GM13976 (cell line): ENCODE data around the gene CGB5.

ENCODE experiments used
- DNase-seq: peaks from one replicate; pipeline ENCODE4 v3.0.0; 2012; ENCODE audit warnings: low spot score
- CTCF ChIP-seq: IDR thresholded peaks from 2 replicates; pipeline ENCODE4 v1.5.1; 2012; ENCODE audit warnings: borderline replicate concordance, mild to moderate bottlenecking; ENCODE audit not compliant: insufficient read depth; ENCODE audit errors: extremely low read depth, missing control alignments, control extremely low read depth
- in situ Hi-C: fragments of 300-500 bp; cut with MboI; formaldehyde crosslinking; loops from one replicate; pipeline ENCODE4 v1.12.0; 2022; ENCODE audit warnings: low sequenced_read_pairs, mixed read lengths, inconsistent platforms; ENCODE audit not compliant: unreplicated experiment

Gene CGB5

GRCh38 chr19:49091391-49092038 is 47.9 kb downstream of the CGB5 start:
- TF ChIP-seq CTCF, result no peak
- DNase-seq, result no peak
- in situ Hi-C loops, result no loop called here

DNA sequence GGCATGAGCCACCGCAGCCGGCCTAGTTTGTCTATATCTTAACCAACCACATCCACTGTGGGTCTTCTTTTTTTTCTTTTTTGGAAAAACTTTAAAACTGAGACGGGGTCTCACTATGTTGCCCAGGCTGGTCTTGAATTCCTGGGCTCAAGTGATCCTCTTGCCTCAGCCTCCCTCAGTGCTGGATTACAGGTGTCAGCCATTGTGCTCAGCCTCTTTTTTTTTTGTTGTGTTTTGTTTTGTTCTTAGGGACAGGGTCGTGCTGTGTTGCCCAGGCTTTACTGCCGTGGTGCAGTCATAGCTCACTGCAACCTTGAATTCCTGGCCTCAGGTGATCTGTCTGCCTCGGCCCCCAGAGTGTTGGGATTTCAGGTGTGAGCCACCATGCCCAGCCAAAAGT is 49.0 kb downstream of the CGB5 start:
- no peak for TF ChIP-seq CTCF
- DNase-seq, result no peak
- in situ Hi-C loops, result no loop called here
